BJ (cell line): ENCODE data around the gene SNX9. TPM values are rescaled to one million over a fixed set of nuclear protein-coding genes. Genes with fewer than 3 reads are reported as not detected.

ENCODE experiments used
- CTCF ChIA-PET: fragments of 350-600 bp; formaldehyde crosslinking; extraction: SDS; loops from one replicate; lab custom pipeline; 2021; ENCODE audit warnings: antibody characterized with exemption, inconsistent platforms; lab: Yijun Ruan, JAX
- POLR2A ChIA-PET: fragments of 300-600 bp; sonication (Branson Sonifier 250); formaldehyde crosslinking; extraction: SDS; loops from one replicate; lab custom pipeline; 2021; ENCODE audit warnings: antibody characterized with exemption; lab: Charles Lee
- DNase-seq: peaks from one replicate; pipeline ENCODE4 v3.0.0-alpha.2; 2011; ENCODE audit warnings: low read depth
- H3K27me3 ChIP-seq: 2 replicates; pipeline ENCODE4 v1.6.0; 2011; ENCODE audit warnings: low read length; ENCODE audit not compliant: control insufficient read depth, insufficient read depth
- H3K36me3 ChIP-seq: 2 replicates; pipeline ENCODE4 v1.5.1; 2011; ENCODE audit warnings: low read length; ENCODE audit not compliant: control insufficient read depth, insufficient read depth
- H3K4me3 ChIP-seq: 2 replicates; pipeline ENCODE4 v1.5.1; 2011; ENCODE audit warnings: low read depth, mild to moderate bottlenecking, control low read depth, low read length
- CTCF ChIP-seq: IDR thresholded peaks from 2 replicates; pipeline ENCODE4 v1.5.1; 2011; ENCODE audit warnings: low read depth, mild to moderate bottlenecking, control low read depth, inconsistent platforms, low read length, moderate library complexity; ENCODE audit not compliant: insufficient read depth
- polyA plus RNA-seq: library from polyadenylated mRNA; depleted of rRNA; stranded (reverse); fragments of >200 nt; gene quantifications from 2 replicates; pipeline ENCODE4 v1.2.3, GENCODE V29; 2011

Gene SNX9
- polyA plus RNA-seq, 1 experiment, result 75.1 TPM

DNA sequence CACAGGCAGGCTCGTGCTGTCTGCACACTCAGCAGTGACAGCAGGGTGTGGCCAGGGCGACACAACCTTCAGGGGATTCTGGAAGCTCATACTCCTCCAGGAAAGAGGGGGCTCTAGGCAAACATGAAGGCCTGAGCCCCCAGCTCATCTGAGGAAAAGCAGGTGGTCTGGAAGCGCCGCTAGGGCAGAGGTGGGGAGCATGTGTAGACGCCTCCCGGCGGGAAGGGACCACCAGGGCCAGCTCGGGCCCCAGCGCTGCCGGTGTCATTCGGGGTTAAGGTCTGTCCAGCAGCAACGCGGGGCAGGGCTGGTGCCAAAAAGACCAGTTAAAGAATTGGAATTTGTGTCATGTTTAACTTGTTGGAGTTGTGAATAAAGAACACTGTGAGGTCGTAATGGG, 119.3 kb downstream of the SNX9 start:
- Histone ChIP-seq H3K27me3 (no peaks in the 10 kb centered on the region), H3K4me3 (no peak overlapping the region), H3K36me3 (peaks cover 26% of the 10 kb centered on the region)
- no peak for DNase-seq
- POLR2A ChIA-PET, result no interaction called here
- CTCF ChIA-PET, result no interaction called here
- no peak for TF ChIP-seq CTCF

DNA sequence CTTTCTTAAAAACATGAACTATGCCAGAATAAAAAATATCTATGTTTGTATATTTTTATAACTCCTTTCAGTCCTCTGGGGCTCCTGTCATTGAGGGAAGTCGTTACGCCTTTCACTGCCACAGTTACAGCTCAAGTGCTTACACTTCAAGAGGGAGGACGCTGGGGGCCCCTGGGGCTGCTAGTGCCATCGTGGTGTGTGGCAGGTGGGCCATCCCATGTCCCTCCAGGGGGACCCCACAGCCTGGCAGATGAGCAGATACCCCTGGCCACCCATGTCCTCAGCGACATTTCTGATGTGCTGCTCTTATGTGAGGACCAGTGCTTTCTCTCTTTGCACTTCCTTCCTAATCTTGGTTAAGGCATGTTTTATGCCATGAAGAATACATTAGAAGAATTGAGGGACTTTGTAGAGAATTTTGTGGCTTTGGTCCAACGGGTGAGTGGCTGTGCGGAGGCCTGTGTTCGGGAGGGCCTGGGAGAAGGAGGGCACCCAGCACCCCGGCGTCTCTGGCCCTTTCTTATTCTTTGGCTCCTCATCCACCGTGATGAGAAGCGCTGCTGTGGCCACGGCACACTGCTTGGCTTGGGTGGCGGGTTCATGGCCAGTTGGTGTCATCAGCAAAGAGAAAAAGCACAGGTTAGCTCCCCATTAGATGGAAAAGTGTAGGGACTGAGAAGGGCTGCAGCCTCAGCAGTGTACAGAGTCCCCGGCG, 120.4 kb downstream of the SNX9 start:
- DNase-seq, result no peak
- ChIA-PET POLR2A (no interaction called here), CTCF (no interaction called here)
- no peaks in the 10 kb centered on the region for H3K27me3 ChIP-seq
- TF ChIP-seq CTCF, result no peak
- H3K4me3 ChIP-seq, result no peak overlapping the region
- H3K36me3 ChIP-seq, result peaks cover 26% of the 10 kb centered on the region

DNA sequence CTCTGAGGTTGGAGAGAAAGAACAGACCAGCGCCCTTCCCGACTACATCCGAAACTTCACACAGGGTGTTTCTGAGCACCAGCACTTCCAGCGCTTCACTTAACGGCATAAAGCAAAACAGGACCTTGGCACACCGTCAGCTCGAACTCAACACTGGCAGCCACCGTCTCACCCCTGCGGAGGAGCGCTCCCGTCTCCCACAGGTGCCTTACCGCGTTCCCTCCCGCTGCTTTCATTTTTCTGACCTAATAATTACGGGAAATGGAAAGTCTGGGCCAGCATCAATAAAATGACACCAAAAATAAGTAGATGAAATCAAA, 120.9 kb downstream of the SNX9 start:
- H3K4me3 ChIP-seq, result no peak overlapping the region
- no peaks in the 10 kb centered on the region for H3K27me3 ChIP-seq
- peaks cover 26% of the 10 kb centered on the region for H3K36me3 ChIP-seq
- ChIA-PET POLR2A (no interaction called here), CTCF (no interaction called here)
- no peak for DNase-seq
- TF ChIP-seq CTCF, result no peak

DNA sequence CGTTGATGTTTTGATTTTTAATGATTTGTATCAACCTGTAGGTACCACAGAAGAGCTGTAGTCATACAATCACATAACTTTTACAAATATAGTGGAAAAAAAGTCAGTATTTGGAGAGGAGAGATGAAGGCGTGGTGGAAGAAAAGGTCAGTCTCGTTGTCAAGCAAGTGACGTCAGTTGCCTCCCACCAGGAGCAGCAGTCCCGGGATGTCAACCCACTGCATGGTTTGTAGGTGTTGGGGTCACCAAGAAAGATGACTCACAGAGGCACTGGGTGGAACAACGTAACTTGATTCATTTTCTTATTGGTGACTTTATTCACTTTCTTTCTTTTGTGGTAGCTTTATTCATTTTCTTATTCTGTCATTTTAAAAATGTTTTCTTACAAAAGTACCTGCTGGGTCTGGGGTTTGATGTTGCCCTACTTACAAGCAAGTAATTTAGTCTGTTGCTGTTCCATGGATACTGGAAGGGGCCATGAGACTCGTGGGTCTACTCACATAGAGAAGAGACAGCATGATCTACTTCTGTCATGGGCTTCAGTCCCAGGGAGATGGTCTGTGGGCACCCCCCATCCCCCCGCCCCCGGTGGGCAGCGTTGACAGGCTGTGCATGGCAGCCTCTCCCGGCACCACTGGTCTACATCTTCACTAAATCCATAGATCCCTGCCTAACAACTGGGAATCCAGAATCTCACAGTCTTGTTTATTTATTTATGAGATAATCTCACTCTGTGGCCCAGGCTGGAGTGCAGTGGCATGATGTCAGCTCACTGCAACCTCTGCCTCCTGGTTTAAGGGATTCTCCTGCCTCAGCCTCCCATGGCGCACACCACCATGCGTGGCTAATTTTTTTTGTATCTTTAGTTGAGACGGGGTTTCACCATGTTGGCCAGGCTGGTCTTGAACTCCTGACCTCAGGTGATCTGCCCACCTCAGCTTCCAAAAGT, 122.2 kb downstream of the SNX9 start:
- Histone ChIP-seq H3K27me3 (no peaks in the 10 kb centered on the region), H3K36me3 (peaks cover 24% of the 10 kb centered on the region), H3K4me3 (no peak overlapping the region)
- POLR2A ChIA-PET, result no interaction called here
- TF ChIP-seq CTCF, result no peak
- CTCF ChIA-PET, result interaction anchor here (1.1 to 3.2 kb wide), 2 partner anchors 126 to 138 kb away, joined by 3 to 13 read pairs; no protein-coding TSS in a partner anchor
- DNase-seq, result no peak

DNA sequence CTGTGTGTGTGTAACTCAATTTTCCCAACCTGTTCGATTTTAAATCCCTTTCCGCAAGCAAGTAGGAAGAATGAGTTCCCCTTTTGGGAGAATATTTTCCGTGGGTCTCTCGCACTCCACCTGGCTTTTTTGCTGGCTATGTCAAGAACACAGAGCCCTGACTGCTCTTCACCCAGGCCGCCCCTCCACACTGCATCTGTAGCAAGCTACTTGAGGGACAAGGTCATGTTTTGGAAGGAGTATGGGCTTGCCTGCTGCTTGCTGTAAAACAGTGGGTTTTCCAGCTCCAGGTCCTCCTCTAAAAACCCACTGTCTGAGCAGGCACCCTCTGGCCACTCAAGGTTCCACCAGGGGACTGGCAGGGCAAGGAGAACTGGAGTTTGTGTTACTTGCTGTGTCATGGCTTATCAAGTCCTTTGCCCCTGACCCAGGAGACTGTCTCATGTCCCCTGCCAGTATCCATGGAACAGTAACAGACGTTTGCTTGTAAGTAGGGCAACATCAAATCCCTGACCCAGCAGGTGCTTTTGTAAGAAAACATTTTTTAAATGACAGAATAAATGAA, 123.1 kb downstream of the SNX9 start:
- ChIA-PET CTCF (interaction anchor here (1.0 to 3.2 kb wide), 5 partner anchors 8 to 138 kb away, joined by 3 to 13 read pairs (median 3); no protein-coding TSS in a partner anchor), POLR2A (no interaction called here)
- Histone ChIP-seq H3K27me3 (no peaks in the 10 kb centered on the region), H3K4me3 (no peak overlapping the region), H3K36me3 (peaks cover 24% of the 10 kb centered on the region)
- no peak for TF ChIP-seq CTCF
- no peak for DNase-seq
